ENCODE results near the gene WHRN. TPM values are rescaled to one million over a fixed set of nuclear protein-coding genes. Genes with fewer than 3 reads are reported as not detected.

WHRN gene
- total RNA-seq, 2 experiments from 2014 or later, result 1.9 to 2.1 TPM

- no peak for DNase-seq
- H3K27me3 Mint-ChIP-seq (ENCODE audit: low read depth), result no peaks in the 10 kb centered on the region
- no peak overlapping the region for H3K4me3 Mint-ChIP-seq
- no peaks in the 10 kb centered on the region for H3K9me3 Mint-ChIP-seq
- H3K36me3 Mint-ChIP-seq (ENCODE audit: low read depth), result peaks cover 51% of the 10 kb centered on the region
- intact Hi-C loops (cut with micrococcal nuclease), result no loop called here
- no peak overlapping the region for H3K27ac Mint-ChIP-seq
- H3K4me1 Mint-ChIP-seq (ENCODE audit: low read depth), result peaks cover 33% of the 10 kb centered on the region
- CTCF ChIA-PET, result interaction anchor here (0.9 kb wide), 1 partner anchor 22 kb away, joined by 3 read pairs; no protein-coding TSS in a partner anchor
Observed at GRCh38 chr9:114357911-114358328, 147.4 kb downstream of the WHRN start.

GRCh38 chr9:114357360-114357759 is 147.9 kb downstream of the WHRN start:
- intact Hi-C loops (cut with micrococcal nuclease), result no loop called here
- no peak for DNase-seq
- Mint-ChIP-seq H3K27me3 (ENCODE audit: low read depth) (no peaks in the 10 kb centered on the region), H3K27ac (peak overlapping the region; percentile 61), H3K4me1 (ENCODE audit: low read depth) (peaks cover 36% of the 10 kb centered on the region), H3K9me3 (no peaks in the 10 kb centered on the region), H3K4me3 (no peak overlapping the region), H3K36me3 (ENCODE audit: low read depth) (peaks cover 52% of the 10 kb centered on the region)
- CTCF ChIA-PET, result interaction anchor here (0.9 kb wide), 1 partner anchor 22 kb away, joined by 3 read pairs; no protein-coding TSS in a partner anchor

GRCh38 chr9:114356792-114357191 is 148.5 kb downstream of the WHRN start:
- H3K9me3 Mint-ChIP-seq, result no peaks in the 10 kb centered on the region
- H3K27me3 Mint-ChIP-seq (ENCODE audit: low read depth), result no peaks in the 10 kb centered on the region
- no peak overlapping the region for H3K4me3 Mint-ChIP-seq
- peaks cover 41% of the 10 kb centered on the region for H3K4me1 Mint-ChIP-seq (ENCODE audit: low read depth)
- DNase-seq, result no peak
- H3K27ac Mint-ChIP-seq, result peak overlapping the region; percentile 20
- CTCF ChIA-PET, result no interaction called here
- intact Hi-C loops (cut with micrococcal nuclease), result no loop called here
- peaks cover 54% of the 10 kb centered on the region for H3K36me3 Mint-ChIP-seq (ENCODE audit: low read depth)

- Mint-ChIP-seq H3K4me1 (ENCODE audit: low read depth) (peaks cover 41% of the 10 kb centered on the region), H3K4me3 (no peak overlapping the region), H3K27me3 (ENCODE audit: low read depth) (no peaks in the 10 kb centered on the region), H3K27ac (peak overlapping the region; percentile 20), H3K36me3 (ENCODE audit: low read depth) (peaks cover 52% of the 10 kb centered on the region), H3K9me3 (no peaks in the 10 kb centered on the region)
- intact Hi-C loops (cut with micrococcal nuclease), result no loop called here
- CTCF ChIA-PET, result interaction anchor here (0.8 kb wide), 1 partner anchor 13 kb away, joined by 3 read pairs; no protein-coding TSS in a partner anchor
- DNase-seq, result no peak
Observed at GRCh38 chr9:114355821-114356220, 149.5 kb downstream of the WHRN start.

Other genes with a start within 250 kb of the WHRN start
- gene ORM1, start 182.4 kb downstream of the WHRN start, total RNA-seq, result not detected
- not detected for gene ORM2, start 175.6 kb downstream of the WHRN start, total RNA-seq
- gene AKNA, start 117.5 kb downstream of the WHRN start, total RNA-seq, result 100 to 1,000 TPM; 107 to 118 TPM
- 10 to 100 TPM; 26.7 to 28.8 TPM for gene ATP6V1G1, start 82.3 kb upstream of the WHRN start, total RNA-seq
- gene TMEM268, start 105.8 kb upstream of the WHRN start, total RNA-seq, result 10 to 100 TPM; 23.6 to 24.1 TPM
- not detected for gene TEX53, start 152.3 kb upstream of the WHRN start, total RNA-seq
- gene TEX48, start 176.7 kb upstream of the WHRN start, total RNA-seq, result not detected

All from activated naive CD4-positive, alpha-beta T cell treated with anti-CD3 and anti-CD28 coated beads for 36 hours (primary cell).